Spleen (tissue), 11 donors: ENCODE measurements around the gene ING4. TPM values are rescaled to one million over a fixed set of nuclear protein-coding genes. Genes with fewer than 3 reads are reported as not detected.

ENCODE experiments used
- DNase-seq: peaks from one replicate; pipeline ENCODE4 v3.0.0-alpha.2; 2020
- H3K27ac ChIP-seq, 8 donors: fragments of 200-600 bp; sonication (generic) in 7 of 8; 1 replicate in 4 of 8; 2 replicates in 4 of 8; pipeline versions ENCODE4 v1.5.0 to v1.8.0; 2016 to 2021; ENCODE audit warnings: inconsistent platforms in 4 of 8, mild to moderate bottlenecking in 4 of 8, moderate library complexity in 1 of 8
- H3K27me3 ChIP-seq, 7 donors: fragments of 200-600 bp; sonication (generic) in 6 of 7; replicated peaks in 1 of 7; 1 replicate in 4 of 7; 2 replicates in 3 of 7; pipeline versions ENCODE4 v1.5.0 to v1.8.0; 2016 to 2021; ENCODE audit warnings: inconsistent platforms in 3 of 7, mild to moderate bottlenecking in 1 of 7
- H3K36me3 ChIP-seq, 6 donors: fragments of 200-600 bp; sonication (generic) in 5 of 6; 1 replicate in 4 of 6; 2 replicates in 2 of 6; pipeline versions ENCODE4 v1.5.0 to v1.8.0; 2016 to 2021; ENCODE audit warnings: inconsistent platforms in 2 of 6
- H3K4me1 ChIP-seq, 6 donors: fragments of 200-600 bp; sonication (generic) in 5 of 6; 1 replicate in 3 of 6; 2 replicates in 3 of 6; pipeline versions ENCODE4 v1.5.0 to v1.8.0; 2016 to 2021; ENCODE audit warnings: inconsistent platforms in 3 of 6
- H3K4me3 ChIP-seq, 8 donors: fragments of 200-600 bp; sonication (generic) in 7 of 8; 1 replicate in 4 of 8; 2 replicates in 4 of 8; pipeline versions ENCODE4 v1.5.0 to v1.8.0; 2016 to 2021; ENCODE audit warnings: inconsistent platforms in 4 of 8, mild to moderate bottlenecking in 4 of 8, moderate library complexity in 2 of 8
- H3K9me3 ChIP-seq, 8 donors: fragments of 200-600 bp; sonication (generic) in 7 of 8; 1 replicate in 4 of 8; 2 replicates in 4 of 8; pipeline versions ENCODE4 v1.5.0 to v1.8.0; 2016 to 2021; ENCODE audit warnings: inconsistent platforms in 4 of 8
- POLR2A ChIP-seq, 3 donors: fragments of 450-650 bp; IDR thresholded peaks; one replicate each; pipeline ENCODE4 v1.5.1; 2017; ENCODE audit warnings: antibody characterized with exemption in 3 of 3, mild to moderate bottlenecking in 1 of 3
- POLR2AphosphoS5 ChIP-seq, 3 donors: sonication (generic); formaldehyde crosslinking; IDR thresholded peaks; one replicate each; pipeline ENCODE4 v1.5.1; 2017; ENCODE audit warnings: antibody characterized with exemption in 3 of 3
- WGBS, 5 donors: extraction: QIAGEN DNeasy Blood & Tissue Kit in 3 of 5; methylation state at CpG; one replicate each; pipeline versions ENCODE4 v1.1.5 to v1.1.7; 2013 to 2018; 5-methylcytosine and 5-hydroxymethylcytosine counted together
- intact Hi-C: fragments of 100-400 bp; cut with DNase I; formaldehyde crosslinking; loops from one replicate; pipeline ENCODE4 v1.15.0; 2023; ENCODE audit warnings: low total_unique reads
- polyA plus RNA-seq, 3 donors: library from polyadenylated mRNA; stranded (reverse); fragments of 200-250 nt; gene quantifications; one replicate each; pipeline ENCODE4 v1.2.1, GENCODE V29; 2013
- total RNA-seq, 7 donors: library from RNA; depleted of rRNA in 3 of 7; stranded (reverse); fragments of >200 nt in 3 of 7; fragmentation: NEBNext Ultra II Directional in 4 of 7; extraction: Animal tissue kit (Norgen Biotek cat#: 25700) in 4 of 7; gene quantifications; one replicate each; pipeline versions ENCODE4 v1.1.0 to v1.2.1, GENCODE V29; 2016 to 2021
- TF ChIP-seq, protein P1 (sequence below), 11 experiments: fragments of 200-600 bp in 7 of 11; fragments of 450-650 bp in 4 of 11; sonication (generic) in 4 of 11; IDR thresholded peaks in 8 of 11; conservative IDR thresholded peaks in 3 of 11; 1 replicate in 7 of 11; 2 replicates in 4 of 11; pipeline versions ENCODE4 v1.4.0 to v1.8.0; 2016 to 2021; ENCODE audit warnings: antibody characterized with exemption in 11 of 11, inconsistent platforms in 4 of 11, mild to moderate bottlenecking in 1 of 11
- donor health status: healthy with polysubstance abuse.
- donor health status: DM: no; HTN: no; CAD: no; lungs with moderate emphysema.
- donor health status: DM: no; HTN: no; CAD: no.
- donor health status: Bipolar disorder and iron deficiency.
- donor health status: healthy.
- donor health status: DM: no; HTN: no; CAD: no.
- donor health status: DM: yes; HTN: yes; CAD: no.

The ING4 gene
- total and polyA plus RNA-seq, 10 donors, result 33.0 to 68.8 (median 49.9) TPM

DNA sequence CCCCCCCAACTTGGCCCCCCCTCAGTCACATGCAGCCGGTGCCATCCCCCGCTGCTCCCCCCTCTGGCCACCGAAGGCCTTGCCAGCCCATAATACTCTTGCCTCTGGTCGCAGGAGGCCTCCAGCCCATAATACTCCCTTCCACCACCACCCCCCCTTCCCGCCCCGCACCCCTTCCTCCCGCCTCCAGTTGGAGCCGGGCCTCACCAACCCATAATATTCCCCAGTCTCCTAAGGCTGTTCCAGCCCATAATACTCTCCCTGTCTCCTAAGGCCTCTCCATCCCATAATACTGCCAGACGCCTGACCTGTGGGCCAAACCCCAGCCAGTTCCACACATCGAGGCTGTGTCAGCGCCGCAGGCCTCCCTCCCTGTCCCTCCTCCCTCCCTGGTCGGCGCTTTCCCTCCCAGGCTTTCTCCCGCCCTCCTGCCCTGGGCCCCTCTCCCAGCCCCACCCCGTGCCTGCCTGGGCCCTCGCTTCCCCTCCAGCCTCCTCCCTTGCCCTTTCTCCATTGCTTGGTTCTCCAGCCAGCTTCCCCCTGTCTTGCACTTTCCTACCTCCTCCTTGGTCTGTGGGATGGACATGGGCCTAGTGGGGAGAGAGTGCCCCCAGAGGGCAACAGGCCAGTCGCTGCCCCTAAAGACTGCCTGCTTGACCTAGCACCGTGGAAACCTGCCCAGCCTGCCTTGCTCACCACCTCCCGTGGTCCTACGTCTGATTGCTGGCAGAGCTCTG, 49.0 kb downstream of the ING4 start:
- WGBS, 5 donors, result 13 to 22% (median 14%) methylated on average over 21 of the region's 21 CpGs
- peak; percentile 69 to 83 (median 73) for TF ChIP-seq POLR2AphosphoS5 (IDR thresholded peaks at IDR 0.05)
- TF ChIP-seq, protein P1, sequence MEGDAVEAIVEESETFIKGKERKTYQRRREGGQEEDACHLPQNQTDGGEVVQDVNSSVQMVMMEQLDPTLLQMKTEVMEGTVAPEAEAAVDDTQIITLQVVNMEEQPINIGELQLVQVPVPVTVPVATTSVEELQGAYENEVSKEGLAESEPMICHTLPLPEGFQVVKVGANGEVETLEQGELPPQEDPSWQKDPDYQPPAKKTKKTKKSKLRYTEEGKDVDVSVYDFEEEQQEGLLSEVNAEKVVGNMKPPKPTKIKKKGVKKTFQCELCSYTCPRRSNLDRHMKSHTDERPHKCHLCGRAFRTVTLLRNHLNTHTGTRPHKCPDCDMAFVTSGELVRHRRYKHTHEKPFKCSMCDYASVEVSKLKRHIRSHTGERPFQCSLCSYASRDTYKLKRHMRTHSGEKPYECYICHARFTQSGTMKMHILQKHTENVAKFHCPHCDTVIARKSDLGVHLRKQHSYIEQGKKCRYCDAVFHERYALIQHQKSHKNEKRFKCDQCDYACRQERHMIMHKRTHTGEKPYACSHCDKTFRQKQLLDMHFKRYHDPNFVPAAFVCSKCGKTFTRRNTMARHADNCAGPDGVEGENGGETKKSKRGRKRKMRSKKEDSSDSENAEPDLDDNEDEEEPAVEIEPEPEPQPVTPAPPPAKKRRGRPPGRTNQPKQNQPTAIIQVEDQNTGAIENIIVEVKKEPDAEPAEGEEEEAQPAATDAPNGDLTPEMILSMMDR (IDR thresholded peaks at IDR 0.05 in 8 of 11, conservative IDR thresholded peaks at IDR 0.05 in 3 of 11), result peak in 2 of 11 experiments; percentile 6 to 15
- TF ChIP-seq POLR2A (IDR thresholded peaks at IDR 0.05), result no peak
- DNase-seq, result peak; percentile 92
- Histone ChIP-seq H3K27me3 (no peaks in the 10 kb centered on the region), H3K4me1 (peaks cover 18 to 69% (median 41%) of the 10 kb centered on the region in 6 donors), H3K4me3 (peak overlapping the region in 1 of 8 donors; percentile 44), H3K27ac (peak overlapping the region; percentile 70 to 91 (median 82)), H3K36me3 (peaks cover 0 to 6% (median 0%) of the 10 kb centered on the region in 6 donors), H3K9me3 (no peaks in the 10 kb centered on the region)
- intact Hi-C loops, result no loop called here

- intact Hi-C loops, result no loop called here
- TF ChIP-seq, protein P1 (IDR thresholded peaks at IDR 0.05 in 8 of 11, conservative IDR thresholded peaks at IDR 0.05 in 3 of 11), result peak in 1 of 11 experiments; percentile 11
- no peak for TF ChIP-seq POLR2A (IDR thresholded peaks at IDR 0.05)
- peak in 1 of 3 donors; percentile 37 for TF ChIP-seq POLR2AphosphoS5 (IDR thresholded peaks at IDR 0.05)
- H3K9me3 ChIP-seq, result no peaks in the 10 kb centered on the region
- peak; percentile 88 for DNase-seq
- H3K27ac ChIP-seq, result peak overlapping the region; percentile 76 to 91 (median 82)
- H3K27me3 ChIP-seq, result no peaks in the 10 kb centered on the region
- H3K4me3 ChIP-seq, result peak overlapping the region in 1 of 8 donors; percentile 44
- 4 to 10% (median 6%) methylated on average over 17 of the region's 17 CpGs for WGBS, 5 donors
- no peaks in the 10 kb centered on the region for H3K36me3 ChIP-seq
- H3K4me1 ChIP-seq, result peaks cover 18 to 67% (median 37%) of the 10 kb centered on the region in 6 donors
Observed at GRCh38 chr12:6613015-6613775, 49.7 kb downstream of the ING4 start.

GRCh38 chr12:6612652-6613014, 50.3 kb downstream of the ING4 start:
- H3K4me3 ChIP-seq, result peak overlapping the region in 1 of 8 donors; percentile 44
- intact Hi-C loops, result no loop called here
- H3K4me1 ChIP-seq, result peaks cover 18 to 67% (median 35%) of the 10 kb centered on the region in 6 donors
- WGBS, 5 donors, result 21 to 36% (median 33%) methylated on average over 7 of the region's 7 CpGs
- no peaks in the 10 kb centered on the region for H3K27me3 ChIP-seq
- no peak for TF ChIP-seq POLR2AphosphoS5 (IDR thresholded peaks at IDR 0.05)
- TF ChIP-seq, protein P1 (IDR thresholded peaks at IDR 0.05 in 8 of 11, conservative IDR thresholded peaks at IDR 0.05 in 3 of 11), result no peak
- no peak for TF ChIP-seq POLR2A (IDR thresholded peaks at IDR 0.05)
- no peak for DNase-seq
- H3K9me3 ChIP-seq, result no peaks in the 10 kb centered on the region
- no peaks in the 10 kb centered on the region for H3K36me3 ChIP-seq
- H3K27ac ChIP-seq, result peak overlapping the region; percentile 19 to 91 (median 82)

GRCh38 chr12:6612247-6612646, 50.7 kb downstream of the ING4 start:
- TF ChIP-seq POLR2AphosphoS5 (IDR thresholded peaks at IDR 0.05) (no peak), POLR2A (IDR thresholded peaks at IDR 0.05) (no peak)
- intact Hi-C loops, result no loop called here
- H3K27ac ChIP-seq, result peak overlapping the region; percentile 19 to 91 (median 82)
- H3K4me1 ChIP-seq, result peaks cover 18 to 64% (median 34%) of the 10 kb centered on the region in 6 donors
- no peak for DNase-seq
- peak overlapping the region in 1 of 8 donors; percentile 44 for H3K4me3 ChIP-seq
- 31 to 57% (median 52%) methylated on average over 6 of the region's 6 CpGs for WGBS, 5 donors
- no peaks in the 10 kb centered on the region for H3K9me3 ChIP-seq
- H3K36me3 ChIP-seq, result no peaks in the 10 kb centered on the region
- no peaks in the 10 kb centered on the region for H3K27me3 ChIP-seq
